ENCODE data around the gene PDE8B. TPM values are rescaled to one million over a fixed set of nuclear protein-coding genes. Genes with fewer than 3 reads are reported as not detected.

Gene PDE8B
- total RNA-seq, 1 experiment from 2014 or later, result 1.8 TPM

DNA sequence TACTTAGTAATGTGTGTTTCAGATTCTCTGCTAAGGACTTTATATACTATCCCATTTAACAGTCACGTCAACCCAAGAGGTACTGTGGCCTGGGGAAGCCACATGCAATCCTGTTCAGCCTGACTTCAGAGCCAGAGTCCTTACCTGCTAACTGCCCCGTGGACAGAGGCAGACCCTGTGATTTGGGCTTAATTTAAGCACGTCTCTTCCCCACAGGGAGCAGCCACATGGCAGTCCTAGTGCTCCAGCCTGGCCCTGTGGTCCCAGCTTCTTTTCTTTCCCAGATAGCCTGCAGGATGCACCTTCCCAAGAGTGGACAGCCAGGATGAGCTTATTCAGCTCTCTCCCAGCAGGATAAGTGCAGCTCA lies 71.5 kb downstream of the PDE8B start:
- no peak for TF ChIP-seq EZH2 (IDR thresholded peaks at IDR 0.05; ENCODE audit: low read depth)
- TF ChIP-seq, protein P1, sequence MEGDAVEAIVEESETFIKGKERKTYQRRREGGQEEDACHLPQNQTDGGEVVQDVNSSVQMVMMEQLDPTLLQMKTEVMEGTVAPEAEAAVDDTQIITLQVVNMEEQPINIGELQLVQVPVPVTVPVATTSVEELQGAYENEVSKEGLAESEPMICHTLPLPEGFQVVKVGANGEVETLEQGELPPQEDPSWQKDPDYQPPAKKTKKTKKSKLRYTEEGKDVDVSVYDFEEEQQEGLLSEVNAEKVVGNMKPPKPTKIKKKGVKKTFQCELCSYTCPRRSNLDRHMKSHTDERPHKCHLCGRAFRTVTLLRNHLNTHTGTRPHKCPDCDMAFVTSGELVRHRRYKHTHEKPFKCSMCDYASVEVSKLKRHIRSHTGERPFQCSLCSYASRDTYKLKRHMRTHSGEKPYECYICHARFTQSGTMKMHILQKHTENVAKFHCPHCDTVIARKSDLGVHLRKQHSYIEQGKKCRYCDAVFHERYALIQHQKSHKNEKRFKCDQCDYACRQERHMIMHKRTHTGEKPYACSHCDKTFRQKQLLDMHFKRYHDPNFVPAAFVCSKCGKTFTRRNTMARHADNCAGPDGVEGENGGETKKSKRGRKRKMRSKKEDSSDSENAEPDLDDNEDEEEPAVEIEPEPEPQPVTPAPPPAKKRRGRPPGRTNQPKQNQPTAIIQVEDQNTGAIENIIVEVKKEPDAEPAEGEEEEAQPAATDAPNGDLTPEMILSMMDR (conservative IDR thresholded peaks at IDR 0.05), result no peak
- no peaks in the 10 kb centered on the region for H3K9me2 ChIP-seq (ENCODE audit: insufficient read depth)
- no peak overlapping the region for H2AFZ ChIP-seq
- no peaks in the 10 kb centered on the region for H3K36me3 ChIP-seq (ENCODE audit: low read depth)
- ChIA-PET CTCF (no interaction called here), POLR2A (ENCODE audit: unreplicated experiment) (no interaction called here)
- H4K20me1 ChIP-seq (ENCODE audit: insufficient read depth), result no peaks in the 10 kb centered on the region
- H3K27ac ChIP-seq, result no peak overlapping the region
- no TSS peak for BruUV-seq (replicated peaks)
- H3K4me2 ChIP-seq, result no peak overlapping the region
- no peak overlapping the region for H3K4me3 ChIP-seq
- intact Hi-C loops (cut with micrococcal nuclease; ENCODE audit: unreplicated experiment), result no loop called here
- no peaks in the 10 kb centered on the region for H3K9me3 ChIP-seq (ENCODE audit: insufficient read depth, low read depth)
- DNase-seq, result no peak
- H3K79me2 ChIP-seq (ENCODE audit: low read depth), result no peaks in the 10 kb centered on the region
- no peaks in the 10 kb centered on the region for H3F3A ChIP-seq (ENCODE audit: insufficient read depth, low read depth)
- no peaks in the 10 kb centered on the region for H3K4me1 ChIP-seq (replicated peaks; ENCODE audit: insufficient read depth)
- no peaks in the 10 kb centered on the region for H3K27me3 ChIP-seq (ENCODE audit: insufficient read depth, low read depth)

DNA sequence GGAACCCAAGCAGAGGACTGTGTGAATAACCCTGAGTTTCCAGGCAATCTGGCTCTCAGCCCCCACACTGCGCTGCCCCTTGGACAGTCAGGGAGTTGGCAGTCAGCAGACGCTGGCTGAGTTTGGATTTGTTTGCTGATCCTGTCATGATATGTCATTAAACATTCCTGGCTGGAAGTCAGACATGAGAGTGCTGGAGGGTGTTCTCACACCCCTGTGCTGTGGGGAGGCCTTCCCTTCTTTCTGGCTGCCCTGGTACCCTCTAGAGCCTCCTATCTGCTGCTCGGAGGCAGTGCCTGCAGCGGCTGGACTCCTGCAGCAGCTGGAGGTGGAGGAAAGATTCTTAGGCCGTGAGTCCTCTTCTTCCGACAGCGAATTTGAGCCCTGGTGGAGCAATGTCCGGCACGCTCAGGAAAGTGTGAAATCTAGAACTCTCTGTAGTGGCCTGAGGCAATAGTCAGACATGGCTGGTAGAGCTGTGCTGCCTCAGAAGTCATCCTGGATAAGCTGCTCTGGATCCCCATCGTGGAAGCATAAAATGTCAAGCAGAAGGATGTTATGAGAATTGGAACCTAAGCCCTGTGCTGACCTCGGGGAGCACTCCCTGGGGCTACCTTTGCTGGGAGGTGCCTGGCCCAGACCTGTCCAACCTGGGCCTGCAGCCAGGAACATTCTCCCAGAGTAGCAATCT lies 72.0 kb downstream of the PDE8B start:
- TF ChIP-seq EZH2 (IDR thresholded peaks at IDR 0.05; ENCODE audit: low read depth), result no peak
- TF ChIP-seq, protein P1 (conservative IDR thresholded peaks at IDR 0.05), result no peak
- ChIA-PET POLR2A (ENCODE audit: unreplicated experiment) (no interaction called here), CTCF (no interaction called here)
- no peak overlapping the region for H3K4me2 ChIP-seq
- H3F3A ChIP-seq (ENCODE audit: insufficient read depth, low read depth), result no peaks in the 10 kb centered on the region
- H3K79me2 ChIP-seq (ENCODE audit: low read depth), result no peaks in the 10 kb centered on the region
- no TSS peak for BruUV-seq (replicated peaks)
- H4K20me1 ChIP-seq (ENCODE audit: insufficient read depth), result no peaks in the 10 kb centered on the region
- no peaks in the 10 kb centered on the region for H3K9me3 ChIP-seq (ENCODE audit: insufficient read depth, low read depth)
- H3K27me3 ChIP-seq (ENCODE audit: insufficient read depth, low read depth), result no peaks in the 10 kb centered on the region
- intact Hi-C loops (cut with micrococcal nuclease; ENCODE audit: unreplicated experiment), result no loop called here
- H3K4me3 ChIP-seq, result no peak overlapping the region
- no peak overlapping the region for H2AFZ ChIP-seq
- DNase-seq, result peak in 1 of 2 experiments; percentile 5
- H3K27ac ChIP-seq, result no peak overlapping the region
- H3K9me2 ChIP-seq (ENCODE audit: insufficient read depth), result no peaks in the 10 kb centered on the region
- no peaks in the 10 kb centered on the region for H3K36me3 ChIP-seq (ENCODE audit: low read depth)
- H3K4me1 ChIP-seq (replicated peaks; ENCODE audit: insufficient read depth), result no peaks in the 10 kb centered on the region

DNA sequence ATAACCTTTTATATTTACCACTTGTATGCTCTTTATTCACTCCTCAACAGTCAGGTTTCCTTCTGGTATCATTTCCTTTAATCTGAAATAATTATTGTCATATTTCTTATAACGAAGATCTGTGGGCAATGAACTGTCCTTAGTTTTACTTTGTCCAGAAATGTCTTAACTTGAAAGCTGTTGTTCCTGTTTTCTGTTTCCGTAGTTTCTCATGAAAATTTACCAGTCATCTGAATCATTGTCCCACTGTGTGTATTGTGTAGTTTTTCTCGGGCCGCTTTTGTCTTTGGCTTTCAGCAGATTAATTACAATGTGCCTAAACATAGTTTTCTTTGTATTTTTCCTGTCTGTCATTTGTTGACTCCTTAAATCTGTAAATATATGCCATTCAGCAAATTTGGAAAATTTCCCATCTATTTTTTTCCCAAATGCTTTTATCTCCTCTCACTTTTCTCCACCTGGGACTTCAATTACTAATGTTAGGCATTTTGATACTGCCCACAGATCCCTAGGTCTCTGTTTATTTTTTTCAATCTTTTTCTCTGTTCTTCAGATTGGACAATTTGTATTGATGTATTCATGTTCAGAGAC lies 74.9 kb downstream of the PDE8B start:
- Histone ChIP-seq H3K79me2 (ENCODE audit: low read depth) (no peaks in the 10 kb centered on the region), H3K27me3 (ENCODE audit: insufficient read depth, low read depth) (no peaks in the 10 kb centered on the region), H3K9me2 (ENCODE audit: insufficient read depth) (no peaks in the 10 kb centered on the region), H3K9me3 (ENCODE audit: insufficient read depth, low read depth) (no peaks in the 10 kb centered on the region), H3K36me3 (ENCODE audit: low read depth) (no peaks in the 10 kb centered on the region), H2AFZ (no peak overlapping the region), H3K27ac (no peak overlapping the region), H3K4me3 (no peak overlapping the region), H4K20me1 (ENCODE audit: insufficient read depth) (no peaks in the 10 kb centered on the region), H3F3A (ENCODE audit: insufficient read depth, low read depth) (no peaks in the 10 kb centered on the region), H3K4me2 (no peak overlapping the region), H3K4me1 (replicated peaks; ENCODE audit: insufficient read depth) (no peaks in the 10 kb centered on the region)
- ChIA-PET CTCF (no interaction called here), POLR2A (ENCODE audit: unreplicated experiment) (no interaction called here)
- TF ChIP-seq EZH2 (IDR thresholded peaks at IDR 0.05; ENCODE audit: low read depth), result no peak
- TF ChIP-seq, protein P1 (conservative IDR thresholded peaks at IDR 0.05), result no peak
- BruUV-seq (replicated peaks), result no TSS peak
- intact Hi-C loops (cut with micrococcal nuclease; ENCODE audit: unreplicated experiment), result no loop called here
- DNase-seq, result no peak
